Activated T-cell treated with anti-CD3 and anti-CD28 coated beads, Interleukin-2, amount 50 U/mL, for 1 hour (primary cell): ENCODE measurements around the gene CD72.
"Not testable (repeated sequence)": the region's sequence is repeated elsewhere in the genome, so short reads cannot be mapped to it uniquely, and the experiment has no call there.

Experiments used
- DNase-seq: peaks from one replicate; pipeline ENCODE4 v3.0.0-alpha.2; 2020

CD72 gene

DNA sequence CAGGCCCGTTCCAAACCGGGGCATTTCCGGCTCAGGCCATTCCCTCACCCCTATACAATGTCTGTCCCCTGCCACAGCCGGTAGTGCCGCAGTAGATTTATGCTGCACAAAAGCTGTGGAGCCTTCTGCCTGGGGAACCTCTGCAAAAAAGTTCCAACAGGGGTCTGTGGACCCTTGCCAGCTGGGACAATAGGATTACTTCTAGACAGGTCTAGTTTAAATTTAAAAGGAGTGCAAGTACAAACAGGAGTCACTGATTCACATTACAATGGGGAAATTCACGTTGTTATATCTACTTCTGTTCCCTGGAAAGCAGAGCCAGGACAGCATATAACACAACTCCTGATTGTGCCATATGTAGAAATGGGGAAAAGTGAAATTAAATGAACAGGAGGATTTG, 34.7 kb downstream of the CD72 start:
- DNase-seq = not testable (repeated sequence)

DNA sequence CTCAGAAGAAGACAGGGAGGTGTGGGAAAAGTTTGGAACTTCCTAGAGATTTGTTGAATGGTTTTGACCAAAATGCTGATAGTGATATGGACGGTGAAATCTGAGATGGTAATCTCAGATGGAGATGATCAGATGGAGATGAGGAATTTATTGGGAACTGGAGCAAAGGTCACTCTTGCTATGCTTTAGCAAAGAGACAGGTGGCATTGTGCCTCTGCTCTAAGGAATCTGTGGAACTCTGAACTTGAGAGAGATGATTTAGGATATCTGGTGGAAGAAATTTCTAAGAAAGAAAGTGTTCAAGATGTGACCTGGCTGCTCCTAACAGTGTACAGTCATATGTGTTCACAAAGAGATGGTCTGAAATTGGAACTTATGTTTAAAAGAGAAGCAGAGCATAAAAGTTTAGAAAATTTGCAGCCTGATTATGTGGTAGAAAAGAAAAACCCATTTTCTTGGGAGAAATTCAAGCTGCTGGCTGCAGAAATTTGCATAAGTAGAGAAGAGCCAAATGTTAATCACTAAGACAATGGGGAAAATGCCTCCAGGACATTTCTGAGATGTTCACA, 38.5 kb downstream of the CD72 start:
- not testable (repeated sequence) for DNase-seq

DNA sequence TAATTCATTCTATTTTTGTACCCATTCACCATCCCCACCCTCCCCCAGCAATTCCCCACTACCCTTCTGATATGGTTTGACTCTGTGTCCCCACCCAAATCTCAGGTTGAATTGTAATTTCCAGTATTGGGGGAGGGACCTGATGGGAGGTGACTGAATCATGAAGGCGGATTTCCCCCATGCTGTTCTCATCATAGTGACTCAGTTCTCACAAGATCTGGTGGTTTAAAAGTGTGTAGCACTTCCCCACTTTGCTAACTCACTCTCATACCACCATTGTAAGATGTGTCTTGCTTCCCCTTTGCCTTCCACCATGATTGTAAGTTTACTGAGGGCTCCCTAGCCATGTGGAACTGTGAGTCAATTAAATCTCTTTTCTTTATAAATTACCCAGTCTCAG, 39.1 kb downstream of the CD72 start:
- DNase-seq = no peak

DNA sequence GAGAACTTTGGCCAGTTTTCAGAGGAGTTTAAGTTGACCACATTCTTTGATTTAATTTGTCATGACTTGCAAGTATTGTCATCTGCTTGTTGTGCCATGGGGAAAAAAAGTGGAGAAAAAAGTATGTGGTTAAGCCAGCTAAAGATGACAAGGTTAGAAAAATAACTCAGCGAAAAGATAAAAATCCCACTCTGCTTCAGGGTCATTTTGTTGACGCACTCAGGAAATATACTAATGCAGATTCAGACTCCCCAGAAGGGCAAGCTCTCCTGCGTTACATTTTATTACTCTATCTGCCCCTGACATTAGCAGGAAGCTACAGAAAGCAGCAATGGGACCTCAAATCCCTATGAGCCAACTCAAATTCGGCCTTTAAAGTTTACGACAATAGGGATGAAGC, 40.7 kb downstream of the CD72 start:
- DNase-seq = no peak

DNA sequence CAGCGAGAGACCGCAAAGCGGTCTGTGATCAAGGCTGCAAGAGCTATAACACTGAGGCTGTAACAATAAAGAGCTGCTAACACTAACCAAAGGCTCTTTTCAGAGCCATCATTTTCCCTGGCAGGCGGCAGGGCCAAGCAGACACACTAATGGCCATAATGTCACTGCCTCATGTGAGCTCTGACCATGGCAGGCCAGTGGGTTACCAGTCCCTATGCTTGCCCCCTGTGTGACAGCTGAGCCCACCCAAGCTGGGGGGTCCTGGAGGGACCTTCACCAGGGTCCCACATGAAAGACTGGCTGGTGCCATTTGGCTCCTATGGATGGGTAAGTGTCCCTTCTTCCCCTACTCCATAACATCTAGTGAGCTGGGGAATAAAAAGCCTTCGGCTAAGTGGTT, 42.7 kb downstream of the CD72 start:
- DNase-seq = no peak

DNA sequence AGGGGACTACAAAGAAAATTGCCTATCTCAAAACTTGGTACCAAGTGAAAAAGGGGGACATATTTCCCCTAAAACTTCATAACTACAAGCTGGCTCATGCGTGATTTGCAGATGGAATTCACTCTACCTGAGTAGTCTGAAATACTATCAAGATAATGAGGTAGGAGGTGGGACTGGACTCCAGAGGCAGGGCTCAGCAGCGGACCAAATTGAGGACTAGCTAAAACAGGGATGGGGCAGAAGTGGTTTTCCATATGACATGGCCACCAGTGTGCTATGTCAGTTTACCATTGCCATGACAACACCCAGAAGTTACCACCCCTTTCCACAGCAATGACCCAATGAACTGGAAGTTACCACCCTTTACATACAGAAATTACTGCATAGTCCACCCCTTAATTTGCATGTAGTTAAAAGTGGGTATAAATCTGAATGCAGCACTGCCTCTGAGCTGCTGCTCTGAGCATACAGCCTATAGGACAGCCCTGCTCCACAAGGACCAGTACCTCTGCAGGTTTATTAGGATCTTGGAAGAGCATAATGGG, 43.6 kb downstream of the CD72 start:
- no peak for DNase-seq

DNA sequence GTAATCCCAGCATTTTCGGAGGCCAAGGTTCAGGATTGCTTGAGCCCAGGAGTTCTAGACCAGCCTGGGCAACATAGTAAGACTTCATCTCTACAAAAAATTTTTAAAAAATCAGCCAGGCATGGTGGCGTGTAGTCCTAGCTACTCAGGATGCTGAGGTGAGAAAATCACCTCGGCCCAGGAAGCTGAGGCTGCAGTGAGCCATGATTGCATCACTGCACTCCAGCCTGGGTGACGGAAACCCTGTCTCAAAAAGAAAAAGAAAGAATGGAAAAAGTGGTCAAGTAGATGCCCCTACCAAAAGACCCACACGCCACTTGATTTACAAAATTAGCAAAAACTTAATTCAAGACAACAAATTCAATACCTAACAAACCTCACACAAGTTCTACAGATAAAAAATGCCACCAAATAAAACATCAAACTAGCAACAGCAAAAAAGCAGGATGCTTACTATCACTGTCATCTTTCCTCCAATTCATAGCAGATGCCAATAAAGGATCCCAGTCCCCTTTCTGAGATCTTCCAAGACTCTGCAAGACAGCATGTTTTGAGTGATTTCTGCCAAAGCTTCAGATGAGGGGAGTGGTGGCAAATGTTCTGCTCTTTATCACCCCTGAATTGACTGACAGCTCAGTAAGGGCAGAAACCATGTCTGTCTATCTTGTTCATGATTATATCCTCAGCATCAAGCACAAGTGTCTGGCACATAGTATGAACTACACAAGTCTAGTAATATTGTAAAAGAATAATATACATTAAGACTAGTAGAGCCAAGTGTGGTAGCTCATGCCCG, 47.3 kb downstream of the CD72 start:
- no peak for DNase-seq

DNA sequence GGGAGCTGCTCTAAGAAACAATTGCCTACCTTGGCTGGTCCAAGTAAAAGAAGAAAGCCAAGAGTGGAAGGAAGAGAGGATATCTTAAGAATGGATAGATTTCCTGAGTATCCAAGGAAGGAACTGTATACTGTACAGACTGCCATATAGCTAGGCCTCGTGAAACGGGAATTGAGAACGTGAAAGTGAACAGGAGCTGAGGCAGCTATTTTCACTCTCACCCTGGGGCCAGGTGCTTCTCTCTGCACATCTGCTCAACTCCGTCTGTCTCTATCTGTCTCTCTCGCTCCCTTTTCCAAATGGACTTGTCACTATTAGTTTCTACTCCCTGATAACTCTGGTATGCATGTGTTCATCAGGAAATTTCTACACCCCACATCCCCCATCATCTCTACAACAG, 49.0 kb downstream of the CD72 start:
- DNase-seq = no peak

DNA sequence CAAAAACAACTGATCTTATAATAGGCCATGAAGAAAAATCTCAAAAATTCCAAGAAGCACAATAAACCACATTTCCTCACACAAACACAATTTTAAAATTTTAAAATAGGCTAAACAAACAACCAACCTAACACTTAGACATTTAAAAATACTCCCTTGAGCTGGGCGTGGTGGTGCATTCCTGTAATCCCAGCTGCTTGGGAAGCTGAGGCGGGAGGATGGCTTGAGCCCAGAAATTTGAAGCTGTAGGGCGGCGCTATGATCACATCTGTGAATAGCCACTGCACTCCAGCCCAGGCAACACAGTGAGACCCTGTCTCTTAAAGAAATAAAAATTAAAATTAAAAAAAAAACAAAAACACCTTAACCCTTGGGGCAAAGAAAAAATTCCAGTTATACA, 50.0 kb downstream of the CD72 start:
- DNase-seq = no peak

DNA sequence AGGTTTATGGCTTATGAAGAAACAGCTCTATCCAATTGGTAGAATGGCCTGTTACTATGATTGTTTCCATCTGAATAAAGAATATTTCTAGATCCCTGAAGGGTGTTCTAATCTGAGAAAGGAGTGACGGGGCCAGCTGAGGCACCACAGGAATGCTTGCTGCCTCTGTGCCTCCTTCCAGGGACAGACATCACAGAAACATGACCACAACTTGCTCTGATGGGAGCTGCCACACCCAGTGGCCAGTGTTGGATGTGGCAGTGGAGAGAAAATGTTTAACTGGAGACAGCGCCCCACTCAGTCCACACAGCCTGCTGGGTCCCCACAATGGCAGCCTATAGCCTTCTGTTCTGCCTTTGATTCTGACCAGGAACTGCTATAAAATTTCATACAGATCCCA, 51.8 kb downstream of the CD72 start:
- no peak for DNase-seq

DNA sequence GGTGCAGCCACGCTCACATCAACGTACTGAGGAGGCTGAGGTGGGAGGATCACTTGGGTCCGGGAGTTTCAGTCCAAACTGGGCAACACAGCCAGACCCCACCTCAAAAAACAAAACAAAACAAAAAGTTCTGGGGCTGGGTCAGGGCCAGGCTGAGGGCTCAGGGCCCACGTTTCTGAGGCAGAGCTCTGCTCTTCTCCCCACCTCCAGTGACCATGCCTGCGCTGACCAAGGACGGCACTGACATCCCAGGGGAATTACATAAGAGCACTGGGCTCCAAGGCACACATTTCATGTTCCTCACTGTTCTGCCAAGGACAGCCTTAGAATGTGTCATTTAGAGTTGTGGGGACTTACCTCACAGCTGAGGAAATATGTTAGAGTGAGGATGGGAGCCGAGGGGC, 53.6 kb downstream of the CD72 start:
- DNase-seq = no peak

DNA sequence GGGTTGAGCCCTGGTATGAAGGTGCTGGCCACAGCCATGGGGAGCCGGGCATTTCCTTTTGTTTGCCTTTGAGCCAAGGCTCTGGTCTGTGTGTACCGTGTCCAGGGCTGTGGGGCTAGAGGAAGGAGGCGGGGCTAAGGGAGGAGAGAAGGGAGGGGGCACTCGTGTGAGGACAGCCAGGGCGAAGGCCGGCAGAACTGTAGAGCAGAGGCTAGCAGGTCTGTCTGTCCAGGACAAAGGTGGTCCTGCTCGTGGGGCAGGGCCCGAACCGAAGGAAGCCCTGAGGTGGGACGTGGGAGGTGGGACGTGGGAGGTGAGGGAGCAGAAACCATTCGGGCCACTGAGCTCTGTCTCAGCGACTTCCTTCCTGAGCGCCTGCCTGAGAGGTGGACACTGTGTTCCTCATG, 54.4 kb downstream of the CD72 start:
- no peak for DNase-seq

DNA sequence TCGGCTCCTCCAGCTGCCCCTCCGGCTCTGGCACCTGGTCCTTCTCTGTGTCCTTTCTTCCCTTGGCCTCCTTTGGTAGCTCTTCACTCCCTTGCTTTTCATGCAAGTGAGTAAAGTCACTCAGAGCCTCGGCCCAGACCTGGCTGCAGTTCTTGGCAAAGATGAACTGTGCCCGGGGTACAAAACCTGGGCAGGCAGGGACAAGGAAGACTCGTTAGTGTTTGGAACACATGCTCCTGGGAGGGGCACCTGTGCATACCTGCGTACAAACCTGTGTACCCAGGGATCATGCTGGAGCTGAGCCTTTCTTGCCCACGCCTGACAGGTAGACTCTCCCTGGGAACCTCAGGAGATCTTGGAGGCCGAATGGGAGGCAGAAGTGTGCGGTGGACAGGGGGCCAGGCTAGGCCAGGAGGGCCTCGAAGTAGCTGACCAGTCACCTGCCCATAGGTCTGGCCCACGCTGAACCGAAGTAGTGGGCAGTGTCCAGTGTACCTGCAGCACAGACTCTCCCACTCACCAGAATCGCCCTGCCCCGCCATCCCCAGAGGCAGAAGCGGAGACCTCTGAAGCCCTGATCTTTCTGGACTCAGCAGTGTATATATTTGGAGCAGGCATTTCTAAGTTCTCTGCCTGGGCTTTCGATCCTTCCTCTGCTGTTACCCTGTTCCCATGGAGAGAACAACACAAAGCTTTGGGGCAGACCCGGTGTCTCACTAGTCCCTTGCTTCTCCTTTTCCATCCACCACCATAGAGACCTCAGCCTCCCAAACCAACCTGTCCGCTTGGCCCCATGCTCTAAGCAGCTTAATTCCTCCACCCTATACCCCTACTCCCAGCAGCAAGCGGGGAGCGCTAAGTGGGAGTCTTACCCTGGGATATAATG, 55.1 kb downstream of the CD72 start:
- no peak for DNase-seq

DNA sequence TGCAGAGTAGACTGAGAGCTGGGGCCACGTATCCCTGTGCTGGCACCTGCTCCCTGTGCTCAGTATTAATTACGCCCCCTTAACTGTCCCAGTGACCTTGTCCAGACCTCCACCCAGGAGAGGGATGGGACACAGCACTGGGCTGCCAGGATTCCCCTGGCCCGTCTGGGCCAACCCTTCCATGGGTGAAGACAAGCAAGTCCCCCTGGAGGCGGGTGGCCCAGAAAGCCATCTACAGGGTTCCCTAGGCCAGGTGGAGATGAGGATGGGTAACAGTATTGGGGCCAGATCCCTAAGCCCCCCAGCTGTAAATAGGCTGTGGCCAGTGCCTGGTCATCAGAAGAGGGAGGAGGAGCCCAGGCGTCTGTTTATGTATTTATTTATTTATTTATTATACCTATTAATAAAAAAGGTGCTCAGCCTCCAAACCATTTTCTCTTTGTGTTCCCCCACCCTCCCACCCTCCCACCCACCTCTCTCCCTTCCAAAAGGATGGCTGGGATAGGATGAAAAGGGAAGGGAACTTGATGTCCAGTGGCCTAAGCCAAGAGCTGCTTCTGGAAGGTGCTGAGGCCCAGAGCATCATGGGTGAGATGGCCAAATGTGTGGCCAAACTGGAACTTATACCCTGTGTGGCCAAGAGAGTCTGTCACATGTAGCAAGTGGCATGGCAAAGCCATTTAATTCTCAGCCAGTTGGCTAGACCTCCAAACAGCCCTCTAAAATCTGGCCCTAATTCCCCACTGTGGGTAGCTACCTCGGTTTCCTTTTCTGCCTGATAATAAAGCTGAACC, 56.5 kb downstream of the CD72 start:
- no peak for DNase-seq

DNA sequence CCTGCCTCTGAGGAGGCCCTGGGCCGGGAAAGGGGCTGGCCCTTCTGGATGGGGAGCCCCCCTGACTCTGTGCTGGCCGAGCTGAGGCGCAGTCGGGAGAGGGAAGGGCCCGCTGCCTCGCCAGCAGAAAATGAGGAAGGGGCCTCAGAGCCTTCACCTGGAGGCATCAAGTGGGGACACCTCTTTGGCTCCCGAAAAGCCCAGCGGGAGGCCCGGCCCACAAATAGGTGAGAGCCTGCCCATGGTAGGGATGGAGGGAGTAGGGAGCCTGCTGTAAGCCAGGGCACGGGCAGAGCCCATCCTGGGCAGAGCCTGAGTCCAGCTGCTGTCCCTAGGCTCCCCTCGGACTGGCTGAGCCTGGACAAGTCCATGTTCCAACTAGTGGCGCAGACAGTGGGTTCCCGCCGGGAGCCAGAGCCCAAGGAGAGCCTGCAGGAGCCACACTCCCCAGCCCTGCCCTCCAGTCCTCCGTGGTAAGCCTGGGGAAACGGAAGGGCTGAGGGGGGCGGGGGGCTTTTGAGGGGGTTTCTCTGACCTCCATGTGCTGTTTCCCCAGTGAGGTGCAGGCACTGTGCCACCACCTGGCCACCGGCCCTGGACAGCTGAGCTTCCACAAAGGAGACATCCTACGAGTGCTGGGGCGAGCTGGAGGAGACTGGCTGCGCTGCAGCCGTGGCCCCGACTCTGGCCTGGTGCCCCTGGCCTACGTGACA, 57.4 kb downstream of the CD72 start:
- DNase-seq = no peak
